Effector memory CD8-positive, alpha-beta T cell (primary cell): ENCODE measurements around the gene MBNL2.
"Not testable (repeated sequence)": the region's sequence is repeated elsewhere in the genome, so short reads cannot be mapped to it uniquely, and the experiment has no call there.

Experiments used
- ATAC-seq: fragments of 150-1000 bp; cut with Tn5 transposase; replicated peaks from 2 replicates; pipeline ENCODE4 v1.10.0; 2021; ENCODE audit warnings: mild to moderate bottlenecking, moderate library complexity
- DNase-seq, 3 experiments: peaks; one replicate each; pipeline ENCODE4 v3.0.0; 2021
- H3K27ac Mint-ChIP-seq, 2 donors: one replicate each; pipeline ENCODE4 v1.8.0; 2022; ENCODE audit warnings: mild to moderate bottlenecking in 2 of 2, mixed read lengths in 2 of 2, moderate library complexity in 2 of 2
- H3K27me3 Mint-ChIP-seq, 2 donors: one replicate each; pipeline ENCODE4 v1.8.0; 2022; ENCODE audit warnings: mixed read lengths in 2 of 2
- H3K36me3 Mint-ChIP-seq: one replicate; pipeline ENCODE4 v1.8.0; 2022; ENCODE audit warnings: mild to moderate bottlenecking, moderate library complexity, mixed read lengths; ENCODE audit not compliant: insufficient read depth
- H3K4me1 Mint-ChIP-seq, 2 donors: one replicate each; pipeline ENCODE4 v1.8.0; 2022; ENCODE audit warnings: low read depth in 2 of 2, mixed read lengths in 2 of 2
- H3K4me3 Mint-ChIP-seq, 2 donors: one replicate each; pipeline ENCODE4 v1.8.0; 2022; ENCODE audit warnings: mild to moderate bottlenecking in 2 of 2, mixed read lengths in 2 of 2, moderate library complexity in 2 of 2
- H3K9me3 Mint-ChIP-seq, 2 donors: one replicate each; pipeline ENCODE4 v1.8.0; 2022; ENCODE audit warnings: mixed read lengths in 2 of 2

The MBNL2 gene

GRCh38 chr13:97344265-97345175 is 122.4 kb downstream of the MBNL2 start:
- Mint-ChIP-seq H3K4me1 (peaks cover 0 to 7% of the 10 kb centered on the region in 2 donors), H3K36me3 (peaks cover 13% of the 10 kb centered on the region), H3K9me3 (no peaks in the 10 kb centered on the region), H3K4me3 (no peak overlapping the region), H3K27ac (no peak overlapping the region), H3K27me3 (no peaks in the 10 kb centered on the region)
- DNase-seq (peak; percentile 23), ATAC-seq (peak; percentile 53)

DNA sequence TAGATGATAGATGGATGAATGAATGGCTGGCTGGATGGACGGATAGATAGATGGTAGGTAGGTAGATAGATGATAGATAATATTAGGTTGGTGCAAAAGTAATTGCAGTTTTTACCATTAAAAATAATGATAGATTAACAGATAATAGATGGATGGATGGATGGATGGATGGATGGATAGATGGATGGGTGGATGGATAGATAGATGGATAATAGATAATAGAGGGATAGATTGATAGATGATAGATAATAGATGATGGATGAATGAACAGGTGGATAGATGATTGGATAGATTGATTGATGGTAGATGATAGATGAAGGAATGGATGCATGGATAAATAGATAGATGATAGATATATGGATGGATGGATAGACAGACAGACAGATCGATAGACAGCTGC is 124.0 kb downstream of the MBNL2 start:
- Mint-ChIP-seq H3K4me3 (no peak overlapping the region), H3K4me1 (no peaks in the 10 kb centered on the region), H3K9me3 (no peaks in the 10 kb centered on the region), H3K27ac (peak overlapping the region in 1 of 2 donors; percentile 0), H3K36me3 (peaks cover 17% of the 10 kb centered on the region), H3K27me3 (no peaks in the 10 kb centered on the region)
- ATAC-seq (no peak), DNase-seq (no peak)

GRCh38 chr13:97346561-97347254 is 124.6 kb downstream of the MBNL2 start:
- peaks cover 19% of the 10 kb centered on the region for H3K36me3 Mint-ChIP-seq
- H3K4me3 Mint-ChIP-seq = no peak overlapping the region

DNA sequence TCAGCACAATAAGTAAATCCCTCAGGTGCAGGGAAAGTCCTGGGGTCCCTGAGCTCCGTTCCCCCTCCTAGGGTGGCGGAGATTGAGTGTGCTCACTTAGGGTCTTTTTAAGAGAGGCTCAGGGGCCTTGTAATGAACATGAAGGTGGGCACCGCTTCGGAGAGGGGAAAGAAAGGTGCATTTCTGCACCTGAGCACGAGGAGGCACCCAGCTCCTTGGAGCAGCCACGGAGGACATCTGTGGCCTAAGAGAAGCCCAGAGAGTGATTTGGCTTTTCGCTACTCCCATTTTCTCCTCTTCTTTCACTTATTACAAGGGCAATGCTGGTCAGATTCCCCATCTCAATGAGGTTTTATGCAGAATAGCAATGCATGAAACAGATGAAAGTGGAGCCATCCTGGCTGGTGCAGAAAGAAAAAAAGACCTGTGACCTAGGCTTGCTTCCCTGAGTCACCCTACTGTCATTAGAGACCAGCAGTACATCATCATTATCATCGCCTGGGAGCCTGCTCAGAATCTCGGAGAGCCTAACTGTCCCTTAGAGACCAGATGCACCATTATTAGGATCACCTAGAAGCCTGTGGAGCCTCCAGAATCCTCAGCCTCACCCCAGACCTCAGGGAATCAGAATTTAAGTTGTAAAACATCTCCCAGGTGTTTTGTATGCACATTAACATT is 125.3 kb downstream of the MBNL2 start:
- no peaks in the 10 kb centered on the region for H3K4me1 Mint-ChIP-seq
- no peak for DNase-seq
- H3K36me3 Mint-ChIP-seq = peaks cover 19% of the 10 kb centered on the region
- H3K9me3 Mint-ChIP-seq = no peaks in the 10 kb centered on the region
- no peak overlapping the region for H3K4me3 Mint-ChIP-seq
- H3K27ac Mint-ChIP-seq = no peak overlapping the region
- H3K27me3 Mint-ChIP-seq = no peaks in the 10 kb centered on the region
- ATAC-seq = no peak

More at GRCh38 chr13:97346561-97347254, 124.6 kb downstream of the MBNL2 start:
- Mint-ChIP-seq H3K9me3 (no peaks in the 10 kb centered on the region), H3K27ac (peak overlapping the region in 1 of 2 donors; percentile 0), H3K4me1 (no peaks in the 10 kb centered on the region), H3K27me3 (no peaks in the 10 kb centered on the region)
- DNase-seq = no peak
- no peak for ATAC-seq

DNA sequence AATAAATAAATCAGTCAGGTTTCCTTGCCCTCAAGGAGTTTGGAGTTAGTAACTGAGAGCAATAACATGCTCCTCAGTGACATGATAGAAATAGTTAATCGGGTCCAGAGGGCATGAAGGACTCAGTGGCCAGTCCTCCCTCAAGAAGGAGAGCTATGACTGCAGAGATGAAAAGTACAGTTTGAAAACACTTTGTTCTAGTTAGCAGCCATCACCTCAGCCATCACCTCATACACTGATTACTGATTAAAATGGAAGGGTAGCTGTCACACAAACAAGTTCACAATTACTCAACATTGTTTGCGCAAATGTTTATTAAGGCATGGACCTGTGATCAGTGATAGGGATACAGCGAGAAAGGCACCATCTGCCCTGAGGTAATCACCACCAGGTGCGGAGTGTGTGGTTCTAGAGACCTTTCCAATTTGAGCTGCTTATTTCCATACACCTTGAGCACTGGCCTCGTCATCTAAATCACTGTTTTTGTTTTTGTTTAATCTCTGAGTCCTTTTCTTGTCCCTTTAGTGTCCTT is 126.5 kb downstream of the MBNL2 start:
- DNase-seq = no peak
- H3K27me3 Mint-ChIP-seq = no peaks in the 10 kb centered on the region
- ATAC-seq = no peak

DNA sequence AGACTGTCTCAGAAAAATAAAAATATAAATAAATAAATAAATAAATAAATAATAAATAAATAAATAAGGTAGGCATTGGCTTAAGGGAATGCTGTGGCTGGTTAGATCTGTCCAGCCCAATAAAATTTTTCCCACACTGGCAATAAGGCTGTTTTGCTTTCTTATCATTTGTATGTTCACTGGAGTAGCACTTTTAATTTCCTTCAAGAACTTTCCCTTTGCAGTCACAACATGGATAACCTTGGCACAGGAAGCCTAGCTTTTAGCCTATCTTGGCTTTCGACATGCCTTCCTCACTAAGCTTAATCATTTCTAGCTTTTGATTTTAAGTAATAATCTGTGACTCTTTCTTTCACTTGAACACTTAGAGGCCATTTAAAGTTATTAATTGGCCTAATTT is 129.9 kb downstream of the MBNL2 start:
- not testable (repeated sequence) for ATAC-seq, H3K27me3 Mint-ChIP-seq

More for the DNA sequence above, 126.5 kb downstream of the MBNL2 start:
- H3K4me3 Mint-ChIP-seq = no peak overlapping the region
- H3K36me3 Mint-ChIP-seq = peaks cover 17% of the 10 kb centered on the region
- H3K4me1 Mint-ChIP-seq = no peaks in the 10 kb centered on the region
- H3K27ac Mint-ChIP-seq = peak overlapping the region in 1 of 2 donors; percentile 77
- no peaks in the 10 kb centered on the region for H3K9me3 Mint-ChIP-seq

DNA sequence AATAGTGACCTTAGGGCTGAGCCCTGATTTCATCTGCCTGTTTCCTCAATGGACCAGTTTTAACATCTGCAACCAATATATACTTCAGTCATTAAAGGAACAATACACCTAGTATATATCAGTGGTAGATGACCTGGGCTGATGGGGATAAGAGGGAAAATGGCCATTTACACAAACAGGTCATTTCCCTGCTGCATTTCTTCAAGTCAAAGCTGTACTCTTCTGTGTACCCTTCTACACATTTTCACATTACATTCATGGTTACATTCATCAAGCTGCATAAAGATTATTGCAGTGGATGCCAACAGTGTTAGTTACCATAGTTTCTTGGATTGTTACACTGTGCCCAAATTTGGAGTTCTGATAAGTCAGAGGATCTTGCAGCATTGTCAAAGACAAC is 130.7 kb downstream of the MBNL2 start:
- H3K4me1 Mint-ChIP-seq = no peaks in the 10 kb centered on the region
- DNase-seq (no peak), ATAC-seq (no peak)
- no peaks in the 10 kb centered on the region for H3K9me3 Mint-ChIP-seq
- peaks cover 21% of the 10 kb centered on the region for H3K36me3 Mint-ChIP-seq
- no peak overlapping the region for H3K4me3 Mint-ChIP-seq
- no peak overlapping the region for H3K27ac Mint-ChIP-seq
- H3K27me3 Mint-ChIP-seq = no peaks in the 10 kb centered on the region

More for the DNA sequence above, 129.9 kb downstream of the MBNL2 start:
- not testable (repeated sequence) for H3K27ac Mint-ChIP-seq, H3K4me1 Mint-ChIP-seq, H3K9me3 Mint-ChIP-seq, DNase-seq, H3K4me3 Mint-ChIP-seq
- H3K36me3 Mint-ChIP-seq = peaks cover 19% of the 10 kb centered on the region

GRCh38 chr13:97353927-97354675 is 132.0 kb downstream of the MBNL2 start:
- Mint-ChIP-seq H3K4me3 (no peak overlapping the region), H3K27me3 (no peaks in the 10 kb centered on the region), H3K4me1 (no peaks in the 10 kb centered on the region), H3K36me3 (peaks cover 26% of the 10 kb centered on the region), H3K9me3 (no peaks in the 10 kb centered on the region), H3K27ac (peak overlapping the region; percentile 20 to 86)
- ATAC-seq (no peak), DNase-seq (no peak)

GRCh38 chr13:97354808-97355207 is 132.7 kb downstream of the MBNL2 start:
- ATAC-seq = no peak
- no peaks in the 10 kb centered on the region for H3K9me3 Mint-ChIP-seq
- peaks cover 20% of the 10 kb centered on the region for H3K36me3 Mint-ChIP-seq
- no peaks in the 10 kb centered on the region for H3K27me3 Mint-ChIP-seq
- no peak for DNase-seq
- H3K4me3 Mint-ChIP-seq = no peak overlapping the region
- peak overlapping the region in 1 of 2 donors; percentile 86 for H3K27ac Mint-ChIP-seq
- no peaks in the 10 kb centered on the region for H3K4me1 Mint-ChIP-seq

DNA sequence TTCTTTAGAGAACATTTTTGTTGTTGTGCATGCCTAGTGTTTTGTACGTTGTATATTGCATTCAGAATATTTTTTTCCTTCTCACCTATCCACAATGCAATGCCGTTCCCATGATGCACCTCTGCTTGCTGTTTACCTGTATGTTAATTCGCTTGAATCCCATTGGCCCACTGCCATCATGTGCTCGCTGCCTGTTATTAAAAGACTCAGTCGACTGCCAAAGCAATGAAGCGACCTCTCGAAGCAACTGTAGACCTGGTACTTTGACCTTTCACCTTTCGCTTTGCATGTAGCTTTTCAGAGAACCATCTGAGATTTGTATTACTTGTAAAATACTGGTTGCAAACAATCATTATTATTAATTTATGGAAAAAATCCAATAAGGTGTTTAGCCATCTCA is 134.5 kb downstream of the MBNL2 start:
- Mint-ChIP-seq H3K9me3 (no peaks in the 10 kb centered on the region), H3K27ac (peak overlapping the region in 1 of 2 donors; percentile 14), H3K4me3 (no peak overlapping the region), H3K27me3 (no peaks in the 10 kb centered on the region), H3K36me3 (peaks cover 23% of the 10 kb centered on the region), H3K4me1 (no peaks in the 10 kb centered on the region)
- ATAC-seq (no peak), DNase-seq (no peak)

DNA sequence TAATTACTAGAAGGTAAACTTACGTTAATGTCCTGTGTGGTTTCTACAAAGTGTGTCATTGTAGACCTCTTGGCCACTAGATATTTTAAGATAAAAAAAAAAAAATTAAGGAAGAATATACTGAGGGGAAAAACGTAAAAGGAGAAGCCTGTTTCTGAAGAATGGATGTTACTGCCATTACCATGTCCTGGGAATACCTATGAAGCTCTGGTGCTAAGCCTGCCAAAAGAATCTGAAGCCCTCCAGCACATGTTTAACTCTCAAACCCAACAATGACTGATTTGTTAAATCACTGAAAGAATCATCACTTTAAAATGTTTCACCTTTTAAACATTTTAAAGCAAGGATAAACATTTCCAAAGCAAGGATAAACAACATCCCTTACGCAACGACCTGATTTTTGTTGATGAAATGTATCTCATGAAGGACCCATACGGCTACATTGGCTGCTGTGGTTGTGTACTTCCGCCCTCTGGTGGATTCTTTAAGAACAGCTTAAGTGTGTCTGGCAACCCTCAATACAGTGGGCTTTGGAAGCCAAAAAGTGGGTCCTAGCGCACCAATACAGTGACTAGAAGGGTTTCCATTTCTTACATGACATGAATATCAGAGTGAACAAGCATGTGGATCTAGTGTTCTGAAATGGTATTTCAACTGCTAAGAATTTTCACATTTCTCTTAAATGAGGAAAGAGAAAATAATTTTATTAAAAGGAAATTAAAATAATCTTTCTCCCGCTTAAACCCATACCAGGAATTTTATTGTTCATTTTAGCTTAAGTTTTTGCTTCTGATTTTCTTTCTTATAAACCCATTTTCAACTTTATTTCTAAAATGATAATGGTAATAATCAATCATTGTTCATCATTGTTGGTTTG is 137.3 kb downstream of the MBNL2 start:
- DNase-seq (peak; percentile 46 to 52 (median 51)), ATAC-seq (peak; percentile 98)
- Mint-ChIP-seq H3K9me3 (no peaks in the 10 kb centered on the region), H3K27me3 (no peaks in the 10 kb centered on the region), H3K36me3 (peaks cover 21% of the 10 kb centered on the region), H3K4me1 (peaks cover 0 to 9% of the 10 kb centered on the region in 2 donors), H3K4me3 (no peak overlapping the region), H3K27ac (no peak overlapping the region)

- Mint-ChIP-seq H3K9me3 (no peaks in the 10 kb centered on the region), H3K27ac (no peak overlapping the region), H3K36me3 (peaks cover 21% of the 10 kb centered on the region), H3K4me1 (peaks cover 0 to 9% of the 10 kb centered on the region in 2 donors), H3K27me3 (no peaks in the 10 kb centered on the region), H3K4me3 (no peak overlapping the region)
- ATAC-seq (no peak), DNase-seq (no peak)
These were observed 138.5 kb downstream of the MBNL2 start for GRCh38 chr13:97360610-97361009.
